Cerebellar cortex (tissue), 1 donor: ENCODE results near the gene GRIK3.

ENCODE experiments used
- DNase-seq: peaks from one replicate; pipeline ENCODE4 v3.0.0-alpha.2; 2015; ENCODE audit warnings: low spot score

The GRIK3 gene

GRCh38 chr1:36874271-36875060, 159.8 kb downstream of the GRIK3 start:
- no peak for DNase-seq

GRCh38 chr1:36872858-36873257, 161.5 kb downstream of the GRIK3 start:
- no peak for DNase-seq

GRCh38 chr1:36872126-36872754, 162.1 kb downstream of the GRIK3 start:
- no peak for DNase-seq

- peak; percentile 87 for DNase-seq
Observed at GRCh38 chr1:36871146-36871971, 163.0 kb downstream of the GRIK3 start.

DNA sequence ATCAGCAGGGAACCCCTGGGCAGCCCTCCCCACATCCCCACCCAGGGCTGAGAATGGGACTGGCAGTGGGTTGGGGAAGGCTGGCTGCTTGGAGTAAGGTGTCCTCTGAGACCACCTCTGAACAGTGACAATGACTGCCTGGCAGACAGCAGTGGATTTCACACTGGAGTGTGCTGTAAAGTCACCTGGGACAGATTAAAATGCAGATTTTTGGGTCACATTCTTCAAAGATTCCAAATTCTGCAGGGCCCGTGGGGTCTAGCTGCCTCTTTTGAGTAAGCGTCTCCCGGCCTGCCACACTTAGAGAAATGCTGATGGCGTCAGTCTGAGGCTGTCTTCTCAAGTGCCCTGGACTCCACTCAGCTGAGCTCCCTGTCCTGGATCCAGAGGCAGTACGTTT, 164.5 kb downstream of the GRIK3 start:
- no peak for DNase-seq

DNA sequence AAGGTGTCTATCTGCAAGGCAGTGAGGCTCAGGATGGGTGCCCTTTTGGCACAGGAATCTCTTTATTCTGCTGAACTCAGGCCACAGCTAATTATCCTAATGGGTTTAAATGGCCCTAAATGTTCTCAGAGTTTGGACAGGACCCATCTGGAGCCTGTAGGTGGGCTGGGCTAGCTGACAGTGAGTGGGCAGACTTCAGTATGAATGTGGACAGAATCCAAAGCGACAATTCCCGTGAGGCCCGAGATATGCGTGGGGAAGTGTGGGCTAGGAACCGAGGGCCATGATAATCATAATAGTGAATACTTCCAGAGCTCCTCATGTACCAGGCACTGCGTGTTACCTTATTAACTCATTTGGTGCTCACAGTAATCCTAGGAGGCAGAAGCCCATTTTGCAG, 165.3 kb downstream of the GRIK3 start:
- no peak for DNase-seq

- DNase-seq = no peak
Observed at GRCh38 chr1:36867575-36867974, 166.7 kb downstream of the GRIK3 start.

GRCh38 chr1:36866169-36866814, 168.0 kb downstream of the GRIK3 start:
- DNase-seq = no peak

DNA sequence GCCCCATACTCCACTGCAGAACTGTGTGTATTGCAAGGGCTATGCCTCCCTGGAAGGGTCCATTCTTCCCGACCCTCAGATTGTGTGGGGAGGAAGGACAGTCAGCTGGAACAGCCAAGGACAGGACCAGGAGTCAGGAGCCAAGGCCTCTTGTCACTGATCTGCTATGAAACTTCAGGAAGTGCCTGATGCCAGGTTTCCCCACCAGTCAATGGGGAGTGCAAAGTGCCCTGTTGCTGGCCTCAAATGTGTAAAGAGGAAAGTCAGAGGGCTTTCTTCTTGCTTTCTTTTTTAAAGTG, 168.8 kb downstream of the GRIK3 start:
- no peak for DNase-seq

GRCh38 chr1:36864823-36865601, 169.3 kb downstream of the GRIK3 start:
- DNase-seq = no peak

DNA sequence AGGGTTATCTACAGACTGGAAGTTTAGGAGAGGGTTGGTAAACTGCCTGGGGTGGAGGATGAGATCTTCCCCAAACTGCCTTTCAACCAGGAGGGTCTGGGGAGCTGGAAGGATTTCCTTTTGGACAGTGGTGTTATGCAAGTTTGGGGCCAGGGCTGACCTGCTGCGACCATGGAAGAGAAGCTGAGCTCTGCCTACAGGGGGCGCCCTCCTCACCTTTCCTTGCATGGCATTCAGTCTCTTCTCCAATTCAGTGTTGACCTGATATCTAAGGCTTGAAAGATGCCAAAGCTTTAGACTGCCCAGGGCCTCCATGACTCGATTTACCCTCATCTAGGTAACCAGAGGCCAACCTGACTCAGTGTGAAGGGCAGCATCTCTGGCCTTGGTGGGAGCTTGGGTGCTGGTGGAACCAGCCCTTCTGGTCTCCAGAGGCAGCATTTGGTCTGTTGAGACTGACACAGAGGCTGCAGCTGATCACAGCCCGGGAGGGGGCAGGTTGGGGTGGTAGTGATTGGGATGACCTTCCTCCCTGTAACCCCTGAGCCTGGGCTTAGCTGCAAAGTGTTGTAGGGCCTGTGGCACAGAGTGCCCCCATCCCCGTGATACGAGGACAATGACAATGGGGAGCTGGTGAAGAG, 170.0 kb downstream of the GRIK3 start:
- DNase-seq = no peak

- DNase-seq = no peak
Observed at GRCh38 chr1:36863500-36863899, 170.8 kb downstream of the GRIK3 start.

- DNase-seq = no peak
Observed at GRCh38 chr1:36863061-36863460, 171.3 kb downstream of the GRIK3 start.

- no peak for DNase-seq
Observed at GRCh38 chr1:36861375-36861774, 172.9 kb downstream of the GRIK3 start.

- no peak for DNase-seq
Observed at GRCh38 chr1:36859926-36860325, 174.4 kb downstream of the GRIK3 start.

GRCh38 chr1:36858981-36859380, 175.3 kb downstream of the GRIK3 start:
- DNase-seq = no peak

- DNase-seq = no peak
Observed at GRCh38 chr1:36858553-36858952, 175.8 kb downstream of the GRIK3 start.

DNA sequence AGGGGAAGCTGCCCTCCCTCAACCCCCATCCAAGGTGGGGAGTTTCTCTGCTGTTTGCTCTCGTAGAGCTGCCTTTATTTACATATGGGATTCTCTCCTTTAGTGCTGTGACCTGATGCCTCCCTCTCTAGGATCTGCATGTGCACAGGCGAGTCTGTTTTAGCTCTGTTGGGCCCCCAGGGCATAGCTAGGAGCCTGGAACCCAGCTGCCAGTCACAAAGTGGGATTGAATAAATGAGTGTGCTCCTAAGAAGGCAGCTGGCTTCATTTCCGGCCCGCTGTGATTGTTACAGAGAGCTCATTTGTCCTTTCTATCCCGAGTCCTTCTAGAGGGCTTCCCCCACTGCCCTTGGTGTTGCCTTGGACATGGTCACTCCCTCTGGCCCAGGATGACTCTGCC, 176.6 kb downstream of the GRIK3 start:
- DNase-seq = no peak

DNA sequence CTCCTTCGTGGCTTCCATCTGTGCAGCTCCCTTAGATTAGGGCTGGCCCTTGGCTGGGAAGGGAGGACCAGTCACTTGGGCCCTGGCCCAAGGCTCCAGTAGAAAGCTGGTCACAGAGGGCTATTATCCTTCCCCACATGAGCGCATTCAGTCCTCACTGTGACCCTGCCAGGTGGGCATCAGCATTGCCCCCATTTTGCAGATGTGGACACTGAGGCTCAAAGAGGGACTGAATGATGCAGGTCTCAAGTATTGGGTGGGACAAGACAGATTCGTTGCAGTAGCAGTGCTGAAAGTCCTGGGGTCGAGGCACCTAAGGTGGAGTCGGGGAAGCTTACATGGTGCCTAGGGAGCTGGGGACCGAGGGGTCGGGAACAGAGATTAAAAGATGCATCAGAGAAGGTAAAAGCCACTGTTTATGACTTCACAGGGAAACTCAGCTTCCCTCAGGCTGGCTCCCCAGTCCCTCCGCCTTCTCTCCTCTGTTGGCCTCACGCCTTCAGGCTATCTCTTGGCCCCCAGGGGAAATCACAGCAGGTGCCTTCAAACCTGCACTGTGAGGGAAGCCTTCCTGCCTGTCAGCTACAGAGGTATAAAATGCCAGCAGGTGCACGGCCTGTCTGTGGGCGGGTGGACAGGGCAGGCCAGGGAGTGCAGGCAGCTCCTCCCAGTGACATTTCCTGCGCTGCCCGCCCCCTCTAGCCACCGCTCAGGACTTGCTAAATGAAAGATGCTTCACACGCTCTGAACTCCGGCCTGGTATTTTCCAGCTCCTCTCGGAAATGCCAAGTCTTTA, 178.4 kb downstream of the GRIK3 start:
- DNase-seq = no peak

GRCh38 chr1:36853638-36854037, 180.7 kb downstream of the GRIK3 start:
- no peak for DNase-seq
